LoVo (cell line): ENCODE results near the gene DPF3.

Experiments
- DNase-seq: peaks from one replicate; pipeline ENCODE4 v3.0.0-alpha.2; 2016; ENCODE audit warnings: low spot score

DPF3 gene

GRCh38 chr14:72904840-72905561 lies 11.1 kb upstream of the DPF3 start:
- peak; percentile 73 for DNase-seq

DNA sequence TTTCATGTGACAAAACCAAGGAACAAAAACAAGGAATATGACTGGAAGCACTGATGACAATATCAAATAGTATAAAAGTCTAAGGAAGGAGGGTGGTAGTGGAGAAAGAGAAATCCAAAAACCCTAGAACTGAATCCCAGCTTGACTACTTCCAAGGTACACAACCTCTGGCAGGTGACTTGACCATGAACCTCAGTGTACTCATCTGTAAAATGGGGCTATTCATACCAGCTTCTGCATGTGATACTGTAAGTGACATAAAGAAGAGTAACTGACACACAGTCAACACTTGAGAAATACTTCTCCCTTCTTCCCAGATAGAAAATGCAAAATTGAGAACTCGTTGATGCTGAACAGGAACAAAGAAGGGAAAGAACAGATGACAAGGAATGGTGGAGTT lies 10.3 kb upstream of the DPF3 start:
- no peak for DNase-seq

- no peak for DNase-seq
Observed at GRCh38 chr14:72903716-72904115, 9.8 kb upstream of the DPF3 start.

GRCh38 chr14:72902801-72903530 lies 9.1 kb upstream of the DPF3 start:
- no peak for DNase-seq

DNA sequence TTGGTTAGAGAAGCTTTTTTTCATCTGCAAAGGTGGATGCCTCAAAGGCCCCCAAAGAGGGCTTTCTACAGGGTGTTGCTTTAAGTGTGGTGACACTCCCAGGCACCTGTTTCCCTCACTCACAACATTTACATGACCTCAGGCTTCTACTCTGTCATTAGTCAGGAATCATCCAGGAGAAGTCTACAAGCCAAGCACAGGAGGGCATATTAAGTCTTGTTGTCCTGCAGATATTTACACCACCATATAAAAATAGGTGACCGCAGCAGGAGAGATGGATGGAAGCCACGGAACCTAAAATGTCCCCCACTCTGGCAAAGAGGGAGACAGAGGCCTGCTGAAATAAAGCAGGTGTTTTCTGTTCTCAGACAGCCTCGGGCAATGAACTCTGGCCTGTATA lies 7.5 kb upstream of the DPF3 start:
- no peak for DNase-seq

DNA sequence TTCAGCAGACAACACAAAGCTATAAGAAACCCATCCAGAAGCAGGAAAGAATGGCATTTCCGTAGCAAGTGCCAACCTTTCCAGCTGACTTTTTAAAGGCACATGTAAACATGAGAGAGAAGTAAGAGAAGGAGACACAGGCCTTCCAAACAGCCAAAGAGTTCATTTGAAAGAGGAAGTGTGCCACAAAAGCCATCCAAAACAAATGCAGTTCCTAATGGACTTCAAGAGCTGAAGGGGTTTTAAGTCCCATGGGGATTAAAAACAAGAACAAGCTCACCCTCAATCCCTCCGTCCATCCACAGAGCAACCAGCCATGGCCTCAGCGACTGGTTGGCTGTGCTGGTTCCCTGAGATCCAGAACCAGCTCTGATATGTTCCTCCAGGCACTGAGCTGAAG lies 4.5 kb upstream of the DPF3 start:
- no peak for DNase-seq

GRCh38 chr14:72894623-72895378 lies 900 bp upstream of the DPF3 start:
- no peak for DNase-seq

DNA sequence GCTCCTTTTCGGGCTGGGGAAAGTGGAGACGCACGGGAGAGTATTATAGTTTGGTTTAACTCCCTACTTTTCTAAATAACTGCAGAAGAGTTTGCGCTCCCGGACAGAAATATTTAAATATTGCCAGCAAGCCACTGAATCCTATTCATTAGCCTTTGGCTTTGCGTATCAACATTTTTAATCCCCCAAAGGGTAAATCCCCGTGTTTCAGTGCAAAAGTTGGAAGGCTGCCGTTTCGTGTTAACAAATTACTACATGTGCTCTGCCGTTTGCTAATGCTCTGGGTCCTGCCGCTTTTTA lies 372 bp upstream of the DPF3 start:
- DNase-seq = no peak

DNA sequence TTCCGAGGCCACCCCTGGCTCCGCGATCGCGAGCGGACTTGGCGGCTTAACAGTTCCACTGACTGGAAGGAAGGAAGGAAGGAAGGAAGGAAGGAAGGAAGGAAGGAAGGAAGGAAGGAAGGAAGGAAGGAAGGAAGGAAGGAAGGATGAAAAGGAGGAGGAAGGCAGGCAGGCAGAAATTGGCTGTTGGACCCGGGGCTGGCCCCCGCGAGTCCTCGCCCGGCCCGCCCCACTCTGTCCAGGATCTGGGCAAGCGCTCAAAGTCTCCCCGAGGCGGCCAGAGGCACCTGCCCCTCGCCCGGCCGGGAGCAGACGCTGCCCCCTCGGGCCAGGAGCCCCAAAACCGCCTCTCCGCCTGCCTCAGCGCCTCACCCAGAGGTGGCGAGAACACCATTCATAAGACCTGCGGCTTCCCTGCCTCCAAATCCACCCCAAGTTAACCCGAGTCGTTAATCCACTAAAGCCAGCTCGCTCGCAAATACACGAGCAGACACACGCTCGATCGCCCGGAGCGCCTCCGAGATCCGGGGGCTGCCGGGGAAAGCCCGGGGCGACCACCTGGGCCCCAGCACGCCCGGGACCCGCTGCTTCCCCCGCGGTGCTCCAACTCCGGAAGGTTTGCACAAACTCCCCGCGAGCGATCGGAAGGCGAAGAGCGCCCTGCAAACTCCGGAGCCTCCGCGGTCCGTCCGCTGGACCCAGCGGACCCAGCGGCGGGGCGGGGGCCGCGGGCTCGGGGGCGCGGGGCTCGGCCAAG lies 844 bp downstream of the DPF3 start:
- DNase-seq = no peak

DNA sequence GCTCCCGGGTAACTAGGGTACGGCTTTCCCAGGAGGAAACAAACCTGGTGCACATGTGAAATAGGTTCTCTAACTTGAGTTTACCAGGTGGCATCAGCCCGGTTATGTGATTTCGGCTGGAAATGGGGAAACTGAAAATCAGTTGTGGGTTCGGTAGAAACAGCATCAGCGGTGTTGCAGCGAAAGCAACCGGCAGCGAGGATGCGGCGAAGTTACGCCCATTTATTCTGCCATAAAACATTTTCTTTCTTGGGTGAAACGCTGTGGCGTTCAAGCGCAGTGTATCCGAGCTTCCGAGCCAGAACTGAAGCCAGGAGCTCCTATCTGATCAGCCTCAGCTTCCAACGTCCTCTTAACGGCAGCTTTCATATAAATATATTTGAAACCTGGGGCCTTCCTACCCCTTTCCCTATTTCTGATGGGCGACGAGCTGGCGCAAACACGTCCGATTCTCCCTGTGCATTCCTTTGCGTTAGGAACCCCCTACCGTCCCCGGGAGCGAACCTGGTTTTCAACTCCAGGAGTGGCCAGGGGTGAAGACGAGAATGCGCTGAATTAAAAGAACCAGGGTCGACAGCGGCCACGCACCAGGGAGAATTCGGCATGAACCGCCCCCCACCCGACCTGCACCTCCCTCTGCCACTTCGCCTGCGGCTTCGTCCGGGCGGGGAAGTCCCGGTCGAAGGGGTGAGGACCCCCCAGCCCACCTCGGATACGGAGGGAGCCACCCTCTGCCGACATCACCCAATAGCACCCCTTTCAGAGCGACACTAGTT lies 1.6 kb downstream of the DPF3 start:
- no peak for DNase-seq

DNA sequence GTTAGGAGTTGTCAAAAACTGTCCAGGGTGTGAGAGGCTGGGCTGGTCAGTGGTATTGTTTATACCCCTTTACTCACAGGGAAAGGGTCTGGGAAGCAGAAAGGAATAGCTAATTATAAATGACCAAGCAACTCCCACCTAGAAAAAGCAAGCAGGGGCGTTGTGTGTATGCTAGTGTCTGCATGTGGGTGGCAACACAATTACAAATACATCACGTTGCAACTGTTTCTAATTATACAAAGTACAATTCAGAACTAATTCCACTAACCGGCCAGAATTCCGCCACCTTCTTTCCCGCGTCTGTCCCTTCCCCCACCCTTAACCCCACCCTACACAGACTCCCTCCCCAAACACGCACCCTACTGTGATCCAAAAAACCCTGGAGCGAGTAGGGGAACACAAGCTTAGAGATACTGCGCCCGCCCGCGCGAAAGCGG lies 2.2 kb downstream of the DPF3 start:
- DNase-seq = no peak

DNA sequence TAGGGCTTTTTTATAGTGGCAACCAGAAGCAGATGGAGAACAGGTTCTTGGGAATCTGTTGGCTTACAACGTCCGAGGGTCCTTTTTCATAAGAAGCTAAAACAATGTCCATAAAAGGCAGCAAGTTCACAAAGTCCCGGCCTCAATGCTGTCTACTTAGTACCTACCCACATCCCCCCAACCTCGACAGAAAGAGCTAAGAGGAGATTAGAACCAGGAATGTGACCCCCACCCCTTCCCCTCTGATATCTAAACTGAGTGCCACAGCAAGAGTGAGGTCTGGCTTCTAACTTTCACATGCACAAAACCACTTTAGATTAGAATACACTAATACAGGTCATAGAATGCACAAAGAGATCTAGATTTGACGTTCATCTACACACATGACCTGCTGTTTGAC lies 4.5 kb downstream of the DPF3 start:
- no peak for DNase-seq

GRCh38 chr14:72888636-72889201 lies 5.2 kb downstream of the DPF3 start:
- no peak for DNase-seq

GRCh38 chr14:72888192-72888591 lies 5.7 kb downstream of the DPF3 start:
- no peak for DNase-seq

GRCh38 chr14:72887514-72887913 lies 6.4 kb downstream of the DPF3 start:
- DNase-seq = no peak

DNA sequence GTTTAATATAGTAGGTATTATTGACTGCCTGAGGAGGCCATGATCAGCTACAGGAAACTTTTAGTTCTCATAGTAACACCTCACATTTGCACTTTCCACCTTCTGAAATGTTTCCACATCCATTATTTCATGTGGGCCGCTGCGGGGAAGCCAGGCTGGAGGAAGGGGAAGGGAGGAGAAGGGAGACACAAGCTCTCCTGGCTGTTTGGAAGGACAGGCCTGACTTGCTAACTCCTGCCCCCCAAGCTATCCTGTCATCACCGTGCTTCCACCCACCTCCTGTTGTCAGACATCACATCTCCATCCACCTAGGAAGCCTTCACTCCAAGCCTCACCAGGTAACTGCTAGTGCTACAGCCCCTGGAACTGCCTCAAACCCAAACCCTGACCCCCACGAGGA lies 9.5 kb downstream of the DPF3 start:
- no peak for DNase-seq

- no peak for DNase-seq
Observed at GRCh38 chr14:72883961-72884360, 9.9 kb downstream of the DPF3 start.

DNA sequence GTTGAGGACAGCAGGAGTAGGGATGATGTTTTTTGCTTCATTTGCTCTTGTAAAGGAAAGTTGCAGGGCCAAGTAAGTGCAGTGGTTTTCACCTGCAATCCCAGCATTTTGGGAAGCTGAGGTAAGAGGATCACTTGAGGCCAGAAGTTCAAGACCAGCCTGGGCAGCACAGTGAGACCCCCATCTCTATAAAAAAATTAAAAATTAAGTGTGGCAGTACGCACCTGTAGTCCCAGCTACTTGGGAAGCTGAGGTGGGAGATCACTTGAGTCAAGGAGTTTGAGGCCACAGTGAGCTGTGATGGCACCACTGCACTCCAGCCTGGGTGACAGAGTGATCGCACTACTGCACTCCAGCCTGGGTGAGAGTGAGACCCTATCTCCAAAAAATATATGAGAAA lies 10.8 kb downstream of the DPF3 start:
- no peak for DNase-seq

DNA sequence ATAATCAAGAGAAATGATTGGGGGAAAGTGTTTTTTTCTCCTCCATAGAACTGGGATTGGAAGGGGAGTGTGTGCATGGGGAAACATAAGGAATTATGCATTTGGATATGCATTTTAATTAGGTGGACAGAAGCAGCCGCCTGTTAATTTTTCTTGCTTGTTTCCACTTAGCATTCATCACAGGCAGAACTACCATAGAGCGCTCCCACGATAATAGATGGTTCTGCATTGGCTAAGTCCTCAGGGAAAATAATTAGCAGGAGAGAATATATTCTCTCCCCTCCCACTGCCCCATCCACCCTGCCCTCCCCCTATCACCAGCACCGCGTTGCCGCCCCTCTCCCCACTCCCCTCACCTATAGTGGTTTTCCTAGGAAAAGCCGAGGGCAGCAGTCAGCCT lies 11.4 kb downstream of the DPF3 start:
- DNase-seq = no peak

GRCh38 chr14:72882047-72882446 lies 11.9 kb downstream of the DPF3 start:
- DNase-seq = no peak

- no peak for DNase-seq
Observed at GRCh38 chr14:72881543-72881942, 12.4 kb downstream of the DPF3 start.
